ENCODE data around the gene ABLIM2.

GRCh38 chr4:7981738-7982394 is 176.7 kb downstream of the ABLIM2 start:
- no peak for TF ChIP-seq CTCF (conservative IDR thresholded peaks at IDR 0.05; ENCODE audit: low read depth, low read length)
- TF ChIP-seq EZH2 (IDR thresholded peaks at IDR 0.05; ENCODE audit: borderline replicate concordance, low read depth, low read length, poor library complexity, severe bottlenecking) = no peak
